Measurements from ENCODE around the gene SPNS3. TPM values are rescaled to one million over a fixed set of nuclear protein-coding genes. Genes with fewer than 3 reads are reported as not detected.
A peak's percentile ranks its signal among the peaks of the same experiment; 100 is the strongest.

Gene SPNS3
- total and polyA plus RNA-seq, 2 of the 8 experiments (the other 6 are each of a cell fraction or from before 2014, with no cell fraction given): not detected

GRCh38 chr17:4534928-4535666 lies 101.4 kb downstream of the SPNS3 start:
- Histone ChIP-seq H2BK120ac (replicated peaks; ENCODE audit: low read depth, low read length) (no peak overlapping the region), H3K56ac (replicated peaks; ENCODE audit: insufficient read length, low read depth, low read length) (no peak overlapping the region), H3K23me2 (ENCODE audit: low read depth, low read length) (peaks cover 4% of the 10 kb centered on the region; the same call in 1 of the 2 replicates), H3K4ac (replicated peaks; ENCODE audit: insufficient read length, low read depth, low read length) (peak overlapping the region; percentile 46), H3K4me1 (replicated peaks in 1 of 4; ENCODE audit: control insufficient read depth in 3 of 4, insufficient read depth in 4 of 4, low read length in 3 of 4) (peaks cover 0 to 29% (median 16%) of the 10 kb centered on the region in 4 experiments; a peak in 6 of 7 replicates), H2BK12ac (ENCODE audit: low read depth, low read length) (0 out of 2 replicates have a peak overlapping the region, but pooled peaks have one; percentile 29), H2BK20ac (ENCODE audit: low read length) (no peak overlapping the region), H3K9me3 (ENCODE audit: insufficient read depth in 2 of 2, low read depth in 1 of 2, low read length in 1 of 2) (no peaks in the 10 kb centered on the region), H3K36me3 (ENCODE audit: control insufficient read depth in 2 of 4, insufficient read depth in 4 of 4, low read length in 3 of 4) (peaks cover 0 to 16% (median 12%) of the 10 kb centered on the region in 4 experiments; a peak in 5 of 8 replicates), H2AFZ (ENCODE audit: low read length) (no peak overlapping the region), H3K4me2 (ENCODE audit: insufficient read depth in 1 of 2, low read depth in 2 of 2, low read length in 2 of 2) (peak overlapping the region; percentile 61 to 79; a peak in 2 of 4 replicates), H4K5ac (ENCODE audit: insufficient read length, low read depth, low read length) (no peak overlapping the region), H3K23ac (ENCODE audit: insufficient read length) (no peak overlapping the region), H3K4me3 (ENCODE audit: extremely low read depth in 1 of 4, insufficient read depth in 2 of 4, low read depth in 3 of 4, low read length in 4 of 4) (peak overlapping the region in 1 of 4 experiments; percentile 55; a peak in 3 of 8 replicates), H2BK15ac (ENCODE audit: low read length) (no peak overlapping the region), H3K27me3 (replicated peaks in 1 of 4; ENCODE audit: control insufficient read depth in 3 of 4, extremely low read depth in 1 of 4, insufficient read depth in 3 of 4, low read length in 3 of 4) (peaks cover 0 to 34% (median 19%) of the 10 kb centered on the region in 4 experiments; a peak in 4 of 7 replicates), H3K14ac (ENCODE audit: insufficient read length) (no peak overlapping the region), H4K20me1 (replicated peaks in 1 of 2; ENCODE audit: control insufficient read depth in 1 of 2, insufficient read depth in 2 of 2, low read length in 2 of 2) (peaks cover 11 to 13% of the 10 kb centered on the region in 2 experiments), H3K18ac (ENCODE audit: extremely low read depth, low read length) (peak overlapping the region; percentile 60), H3K27ac (ENCODE audit: low read depth, low read length) (no peak overlapping the region), H3K9ac (replicated peaks in 1 of 4; ENCODE audit: extremely low read depth in 1 of 4, low read depth in 3 of 4, low read length in 3 of 4) (no peak overlapping the region), H2BK5ac (ENCODE audit: low read depth, low read length) (no peak overlapping the region), H4K8ac (ENCODE audit: extremely low read depth, insufficient read depth, low read length) (peak overlapping the region; percentile 31; the same call in 1 of the 2 replicates), H3K79me2 (ENCODE audit: control insufficient read depth in 1 of 2, insufficient read depth in 2 of 2, low read length in 2 of 2) (no peaks in the 10 kb centered on the region), H4K91ac (replicated peaks; ENCODE audit: insufficient read length, low read length) (no peak overlapping the region), H2AK5ac (ENCODE audit: low read depth, low read length) (no peak overlapping the region), H3K79me1 (ENCODE audit: low read depth, low read length) (no peaks in the 10 kb centered on the region)
- DNase-seq (ENCODE audit: low read depth in 1 of 2, low spot score in 2 of 2): peak in 1 of 2 experiments; percentile 66
- TF ChIP-seq KDM4A (IDR thresholded peaks at IDR 0.05; ENCODE audit: low read depth, low read length, severe bottlenecking): no peak
- TF ChIP-seq YY1 (IDR thresholded peaks at IDR 0.05; ENCODE audit: low read depth, low read length): 0 out of 2 replicates have a peak, but pooled peaks have one; percentile 43
- TF ChIP-seq POLR2A (IDR thresholded peaks at IDR 0.05; ENCODE audit: control extremely low read depth in 1 of 2, low read depth in 2 of 2, low read length in 2 of 2): 0 out of 3 replicates have a peak, but pooled peaks of 1 of the 2 experiments have one; percentile 1
- FAIRE-seq: no peak
- 79% methylated on average over 26 of the region's 27 CpGs; no CpG with 5 or more reads in 1 of the 2 experiments for WGBS, 2 experiments (ENCODE audit: extremely low coverage in 1 of 2, insufficient coverage in 1 of 2, insufficient read length in 1 of 2, insufficient replicate concordance in 2 of 2, low coverage in 1 of 2, low lambda C conversion rate in 2 of 2, missing lambda C conversion rate in 1 of 2)
- ChIA-PET POLR2A (ENCODE audit: partially characterized antibody) (interaction anchor here (1.0 to 37.1 kb wide), 6 partner anchors 6 to 122 kb away, joined by 3 to 546 read pairs (median 6); partner anchors contain the start of genes GGT6 and MYBBP1A), CTCF (ENCODE audit: partially characterized antibody) (interaction anchor here (0.7 to 3.0 kb wide), 5 partner anchors 8 to 60 kb away, joined by 3 to 12 read pairs (median 3); partner anchors contain the start of genes GGT6 and SPNS2)
